Hematopoietic multipotent progenitor cell treated with erythropoietin and hydrocortisone succinate and interleukin-3 and kit ligand, for 6 days (in vitro differentiated cells): Measurements from ENCODE around the gene ARF1.
A peak's percentile ranks its signal among the peaks of the same experiment; 100 is the strongest.

Experiments
- DNase-seq: peaks from one replicate; pipeline ENCODE4 v3.0.0-alpha.2; 2015

ARF1 gene

GRCh38 chr1:228050571-228051231, 31.8 kb upstream of the ARF1 start:
- DNase-seq: no peak

DNA sequence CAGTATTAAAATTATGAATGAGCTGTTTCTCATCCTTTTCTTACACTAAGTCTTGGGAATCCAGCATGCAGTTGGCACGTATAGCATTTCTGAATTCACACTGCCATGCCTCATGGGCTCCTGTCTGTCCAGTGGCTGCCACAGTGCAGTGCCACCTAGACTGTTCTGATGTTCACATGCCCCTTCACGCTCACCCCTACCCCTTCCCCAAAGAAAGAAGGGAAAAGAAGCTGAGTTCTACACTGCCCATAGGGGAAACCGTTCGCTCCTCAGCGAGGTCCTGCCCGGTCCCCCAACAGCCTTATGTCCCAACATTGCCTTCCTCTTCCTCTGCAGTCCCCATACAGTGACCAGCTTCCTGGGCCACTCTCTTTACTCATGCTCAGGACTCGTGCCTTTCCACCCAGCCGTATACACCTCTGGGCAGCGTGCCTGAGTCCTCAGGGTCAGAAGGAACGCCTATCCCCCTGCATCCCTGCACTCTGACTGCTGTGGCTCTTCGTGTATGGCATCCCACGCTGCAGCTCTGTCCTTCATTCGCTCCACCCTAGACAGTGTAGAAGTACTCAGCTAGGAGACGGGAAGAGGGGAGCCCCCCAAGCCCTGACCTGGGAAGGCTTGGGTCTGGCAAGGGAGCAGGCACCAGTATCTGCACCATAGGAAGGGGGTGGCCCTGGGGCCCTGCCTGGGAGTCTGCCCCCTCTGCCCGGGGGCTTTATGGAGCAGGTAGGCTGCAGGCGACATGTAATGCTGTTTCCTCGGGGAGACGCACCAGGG, 24.1 kb upstream of the ARF1 start:
- no peak for DNase-seq

- no peak for DNase-seq
Measured at GRCh38 chr1:228058949-228059633, 23.4 kb upstream of the ARF1 start.

DNA sequence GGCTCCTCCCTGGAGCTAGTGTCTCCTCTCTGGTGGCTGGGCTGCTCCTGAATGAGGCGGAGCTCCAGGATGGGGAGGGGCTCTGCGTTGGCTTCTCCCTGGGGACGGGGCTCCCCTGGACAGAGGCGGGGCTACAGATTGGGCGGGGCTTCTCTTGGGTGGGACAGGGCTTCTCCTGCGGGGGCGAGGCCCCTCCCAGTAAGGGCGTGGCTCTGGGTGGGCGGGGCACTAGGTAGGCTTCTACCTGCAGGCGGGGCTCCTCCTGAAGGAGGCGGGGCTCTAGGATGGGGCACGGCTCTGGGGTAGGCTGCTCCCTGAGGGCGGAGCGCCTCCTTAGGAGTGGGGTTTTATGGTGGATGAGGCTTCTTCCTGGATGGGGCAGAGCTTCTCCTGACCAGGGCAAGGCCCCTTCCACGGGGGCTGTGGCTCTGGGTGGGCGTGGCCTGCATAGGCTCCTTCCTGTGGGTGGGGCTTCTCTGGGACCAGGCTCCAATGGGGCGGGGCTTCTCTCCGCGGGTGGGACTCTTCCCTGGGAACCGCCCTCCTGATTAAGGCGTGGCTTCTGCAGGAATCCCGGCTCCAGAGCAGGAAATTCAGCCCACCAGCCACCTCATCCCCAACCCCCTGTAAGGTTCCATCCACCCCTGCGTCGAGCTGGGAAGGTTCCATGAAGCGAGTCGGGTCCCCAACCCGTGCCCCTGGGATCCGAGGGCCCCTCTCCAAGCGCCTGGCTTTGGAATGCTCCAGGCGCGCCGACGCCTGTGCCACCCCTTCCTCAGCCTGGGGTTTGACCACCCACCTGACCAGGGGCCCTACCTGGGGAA, 22.7 kb upstream of the ARF1 start:
- DNase-seq: peak; percentile 66

DNA sequence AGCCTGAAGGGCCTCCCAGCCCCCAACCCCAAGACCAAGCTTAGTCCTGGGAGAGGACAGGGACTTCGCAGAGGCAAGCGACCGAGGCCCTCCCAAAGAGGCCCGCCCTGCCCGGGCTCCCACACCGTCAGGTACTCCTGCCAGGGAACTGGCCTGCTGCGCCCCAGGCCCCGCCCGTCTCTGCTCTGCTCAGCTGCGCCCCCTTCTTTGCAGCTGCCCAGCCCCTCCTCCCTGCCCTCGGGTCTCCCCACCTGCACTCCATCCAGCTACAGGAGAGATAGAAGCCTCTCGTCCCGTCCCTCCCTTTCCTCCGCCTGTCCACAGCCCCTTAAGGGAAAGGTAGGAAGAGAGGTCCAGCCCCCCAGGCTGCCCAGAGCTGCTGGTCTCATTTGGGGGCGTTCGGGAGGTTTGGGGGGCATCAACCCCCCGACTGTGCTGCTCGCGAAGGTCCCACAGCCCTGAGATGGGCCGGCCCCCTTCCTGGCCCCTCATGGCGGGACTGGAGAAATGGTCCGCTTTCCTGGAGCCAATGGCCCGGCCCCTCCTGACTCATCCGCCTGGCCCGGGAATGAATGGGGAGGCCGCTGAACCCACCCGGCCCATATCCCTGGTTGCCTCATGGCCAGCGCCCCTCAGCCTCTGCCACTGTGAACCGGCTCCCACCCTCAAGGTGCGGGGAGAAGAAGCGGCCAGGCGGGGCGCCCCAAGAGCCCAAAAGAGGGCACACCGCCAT, 21.9 kb upstream of the ARF1 start:
- DNase-seq: no peak

DNA sequence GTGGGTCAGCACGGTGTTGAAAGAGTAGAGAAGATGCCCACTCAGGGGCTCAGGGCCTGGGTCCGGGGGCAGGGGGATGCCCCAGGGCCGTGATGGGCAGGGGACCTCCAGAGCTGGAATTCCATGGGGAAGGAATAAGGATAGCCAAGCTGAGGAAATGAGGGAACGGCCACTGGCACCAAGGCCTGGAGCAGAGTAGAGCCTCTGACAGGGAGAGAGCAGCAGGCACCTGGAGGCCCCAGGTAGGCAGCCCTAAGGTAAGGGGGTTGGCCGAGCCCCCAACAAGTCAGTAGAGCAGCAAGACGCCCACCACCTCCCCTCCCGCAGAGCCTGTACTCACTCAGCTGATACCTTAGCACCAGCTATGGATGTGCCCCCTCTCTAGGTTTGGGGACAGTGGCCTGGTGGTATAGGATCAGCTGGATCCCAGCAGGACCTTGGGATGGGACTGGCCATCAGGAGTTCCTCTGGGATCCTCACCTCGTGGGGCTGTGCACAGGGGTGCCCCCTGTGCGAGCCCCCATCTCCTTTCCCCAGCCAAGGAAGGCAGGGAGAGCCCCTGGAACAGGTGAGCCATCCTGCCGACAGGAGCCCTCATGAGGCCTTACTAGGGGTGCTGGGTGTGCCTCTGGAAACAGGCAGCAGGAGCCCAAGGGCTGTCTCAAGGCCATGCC, 21.0 kb upstream of the ARF1 start:
- no peak for DNase-seq

- no peak for DNase-seq
Measured at GRCh38 chr1:228062085-228062791, 20.3 kb upstream of the ARF1 start.

GRCh38 chr1:228062812-228063211, 19.7 kb upstream of the ARF1 start:
- peak; percentile 30 for DNase-seq

DNA sequence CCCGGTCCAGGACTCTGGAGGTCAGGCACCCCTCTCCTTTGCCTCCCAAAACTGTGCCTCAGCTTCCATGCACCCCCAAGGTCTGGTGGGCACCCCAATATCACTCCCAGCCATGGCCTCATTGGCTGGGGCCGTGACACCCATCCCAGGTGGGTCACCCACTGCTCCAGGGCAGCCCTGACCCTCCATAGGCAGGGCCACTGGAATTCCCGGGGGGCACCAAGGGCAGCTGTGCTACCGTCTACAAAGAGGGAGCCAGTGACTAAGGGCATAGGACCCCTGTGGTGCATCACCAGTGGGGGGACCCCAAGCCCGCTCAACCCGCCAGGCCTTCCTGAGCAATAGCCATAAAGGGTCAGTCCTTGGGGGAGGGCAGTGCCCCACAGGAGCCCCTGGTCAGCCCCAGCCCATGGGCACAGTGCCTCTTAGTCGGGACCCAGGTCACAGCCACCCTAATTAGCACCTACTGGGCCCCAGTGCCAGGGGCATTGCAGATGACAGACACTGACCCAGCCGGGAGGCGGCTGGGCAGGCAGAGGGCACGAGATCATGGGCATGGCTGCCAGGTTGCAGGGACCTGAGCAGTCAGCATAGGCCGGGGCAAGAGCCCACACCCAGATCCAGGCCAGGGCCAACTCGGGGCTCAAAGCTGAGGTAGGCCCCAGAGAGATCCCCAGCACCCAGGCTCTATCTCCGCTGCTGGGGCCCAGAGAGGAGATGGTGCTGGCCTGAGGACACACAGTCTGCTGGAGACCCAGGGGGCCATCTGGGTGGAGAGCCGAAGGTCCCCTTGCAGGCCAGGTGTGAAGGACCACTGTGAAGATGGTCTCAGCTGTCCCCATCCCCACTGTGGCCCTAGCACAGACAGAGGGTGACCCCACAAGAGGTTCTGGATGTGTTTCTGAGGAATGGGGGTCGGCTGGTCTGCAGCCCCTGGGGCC, 19.0 kb upstream of the ARF1 start:
- DNase-seq: no peak

GRCh38 chr1:228064296-228064695, 18.2 kb upstream of the ARF1 start:
- DNase-seq: no peak

DNA sequence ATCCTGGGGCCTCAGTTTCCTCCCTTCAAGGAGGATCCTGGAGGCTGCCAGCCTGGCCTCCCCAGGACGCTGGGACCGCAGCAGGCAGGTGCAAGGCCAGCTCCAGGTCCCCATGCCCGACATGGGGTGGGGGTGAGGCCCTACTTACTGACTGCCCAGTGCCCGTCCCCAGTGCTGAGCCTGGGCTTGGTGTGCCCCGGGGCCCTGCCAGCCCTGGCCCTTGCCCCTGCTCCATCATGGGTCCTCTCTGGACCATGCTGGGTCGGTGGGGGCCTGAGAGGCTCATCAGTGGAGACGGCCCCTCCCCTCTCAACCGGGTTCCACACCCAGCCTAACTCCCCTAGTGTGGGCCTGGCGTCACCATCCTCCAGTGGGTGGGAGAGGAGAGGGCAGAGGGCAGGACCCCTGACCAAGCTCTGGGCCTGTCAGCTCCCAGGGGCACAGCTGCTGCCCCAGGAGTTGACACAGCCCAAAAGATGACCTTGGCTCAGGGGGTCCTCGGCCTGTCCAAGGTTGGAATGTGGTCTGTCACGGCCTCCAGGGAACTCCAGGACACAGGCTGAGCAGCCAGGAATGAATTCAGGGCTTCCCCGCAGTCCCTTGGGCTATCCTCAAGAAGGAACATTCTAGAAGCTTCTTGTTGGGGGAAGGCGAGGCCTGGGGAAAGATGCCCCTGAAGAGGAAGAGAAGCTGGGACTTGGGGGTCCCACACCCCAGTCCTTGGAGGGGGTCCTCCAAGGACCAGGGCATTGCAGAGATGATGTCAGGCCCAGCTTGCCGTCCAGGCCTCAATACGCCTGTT, 17.6 kb upstream of the ARF1 start:
- no peak for DNase-seq

DNA sequence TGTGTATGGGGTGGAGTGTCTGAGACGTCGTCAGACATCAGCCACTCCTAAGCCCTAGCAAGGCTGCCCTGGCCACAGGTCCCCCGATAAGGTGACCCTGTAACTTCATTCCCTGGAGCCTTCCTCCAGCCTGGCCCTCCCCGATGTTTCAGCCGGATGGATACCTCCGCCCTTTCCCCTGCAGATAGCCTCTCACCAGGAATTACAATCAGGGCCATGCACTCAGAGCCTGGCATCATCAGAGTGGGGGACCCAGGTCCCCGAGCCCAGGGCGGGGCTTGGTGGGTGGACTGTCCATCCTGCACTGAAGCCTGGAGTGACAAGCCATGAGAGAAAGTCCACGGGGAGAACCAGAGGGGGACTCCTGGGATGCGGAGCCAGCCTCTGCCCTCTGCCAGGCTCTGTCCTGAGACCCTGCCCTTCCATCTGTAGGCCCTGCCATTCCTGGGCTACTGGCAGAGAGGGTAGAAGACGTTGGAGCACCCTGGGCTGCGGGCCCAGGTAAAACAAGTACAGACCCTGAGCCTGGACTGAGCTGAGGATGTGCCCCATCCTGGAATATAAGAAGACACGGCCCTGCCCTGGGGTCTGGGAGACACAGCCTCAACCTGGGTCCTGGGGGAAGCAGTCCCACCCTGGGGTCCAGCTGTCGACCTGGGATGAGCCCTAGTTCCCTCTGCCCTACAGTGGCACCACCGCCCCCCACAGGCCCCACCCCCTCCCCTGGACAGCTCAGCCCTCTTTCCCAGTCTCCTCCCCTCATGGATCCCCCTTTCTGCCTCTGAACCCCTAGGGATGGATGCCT, 16.8 kb upstream of the ARF1 start:
- no peak for DNase-seq

DNA sequence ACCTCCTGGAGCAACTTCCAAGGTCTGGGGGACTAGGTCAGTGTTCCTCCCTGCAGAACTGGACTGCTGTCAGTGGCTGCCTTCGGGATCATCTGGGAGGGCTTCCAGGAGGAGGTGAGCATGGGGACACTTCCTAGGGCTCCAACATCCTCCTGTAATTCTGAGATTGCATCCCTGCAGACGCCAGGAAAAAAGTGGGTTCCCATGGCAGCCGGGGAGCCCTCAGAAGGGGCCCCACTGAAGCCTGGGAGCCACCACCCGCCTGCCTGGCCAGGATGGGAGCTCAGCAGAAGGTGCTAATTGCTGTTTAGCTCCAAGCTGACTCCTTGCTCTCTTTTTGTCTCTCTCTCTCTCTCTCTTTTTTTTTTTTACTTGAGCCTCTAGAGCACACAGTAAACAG, 16.1 kb upstream of the ARF1 start:
- no peak for DNase-seq

DNA sequence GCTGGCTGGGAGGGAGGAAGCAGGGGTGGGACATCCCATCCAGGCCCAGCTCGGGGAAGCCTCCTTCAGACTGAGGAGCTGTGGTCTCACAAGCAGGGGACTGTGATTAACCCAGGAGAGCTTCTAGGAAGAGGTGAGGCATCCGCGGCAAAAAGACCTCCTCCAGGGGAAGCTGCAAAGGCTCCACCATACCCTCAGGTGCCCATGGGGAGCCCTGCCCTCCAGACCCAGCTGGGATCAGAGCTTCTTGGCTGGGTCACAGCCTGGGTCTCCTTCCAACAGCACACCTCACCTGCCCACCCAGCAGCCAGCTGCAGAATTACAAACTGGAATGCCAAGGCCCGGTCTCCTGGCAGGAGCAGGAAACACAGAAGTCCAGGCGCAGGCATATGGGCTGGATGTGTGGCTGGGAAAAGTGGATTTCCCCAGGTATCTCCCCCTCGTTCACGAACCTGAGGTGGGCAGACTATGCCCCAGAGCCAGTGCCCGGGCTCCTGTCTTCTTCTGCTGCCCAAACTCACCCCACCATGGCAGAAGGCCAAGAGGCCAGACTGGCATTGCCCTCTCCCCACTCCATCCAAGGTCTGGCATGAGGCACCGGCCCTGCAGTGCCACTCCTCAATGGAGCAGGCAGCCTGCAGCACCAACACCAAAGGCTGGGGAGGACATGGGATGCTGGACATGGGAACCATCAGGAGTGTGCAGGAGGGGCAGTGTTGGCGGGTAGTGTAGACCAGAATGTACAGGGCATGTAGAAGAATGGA, 15.4 kb upstream of the ARF1 start:
- no peak for DNase-seq

- no peak for DNase-seq
Measured at GRCh38 chr1:228068359-228068758, 14.1 kb upstream of the ARF1 start.

DNA sequence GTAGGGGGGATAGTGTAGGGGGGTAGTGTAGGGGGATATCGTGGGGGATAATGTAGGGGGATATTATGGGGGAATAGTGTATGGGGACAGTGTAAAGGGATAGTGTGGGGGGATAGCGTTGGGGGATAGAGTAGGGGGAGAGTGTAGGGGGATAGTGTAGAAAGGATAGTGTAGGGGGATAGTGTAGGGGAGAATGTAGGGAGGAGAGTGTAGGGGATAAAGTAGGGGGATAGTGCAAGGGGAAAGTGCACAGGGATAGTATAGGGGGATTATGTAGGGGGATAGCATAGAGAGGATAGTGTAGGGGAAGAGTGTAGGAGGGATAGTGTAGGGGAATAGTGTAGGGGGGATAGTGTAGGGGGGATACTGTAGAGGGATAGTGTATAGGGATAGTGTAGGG, 12.3 kb upstream of the ARF1 start:
- DNase-seq: no peak

DNA sequence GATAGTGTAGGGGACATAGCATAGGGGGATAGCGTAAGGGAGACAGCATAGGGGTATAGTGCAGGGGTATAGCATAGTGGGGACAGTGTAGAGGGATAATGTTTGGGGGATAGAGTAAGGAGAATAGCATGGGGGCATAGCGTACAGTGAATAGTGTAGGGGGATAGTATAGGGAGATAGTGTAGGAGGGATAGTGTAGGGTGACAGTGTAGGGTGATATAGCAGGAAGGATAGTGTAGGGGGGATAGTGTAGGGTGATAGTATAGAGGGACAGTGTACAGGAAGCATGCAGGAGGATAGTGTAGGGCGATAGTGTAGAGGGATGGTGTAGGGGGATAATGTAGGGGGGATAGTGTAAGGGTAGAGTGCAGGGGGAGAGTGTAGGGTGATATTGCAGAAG, 11.7 kb upstream of the ARF1 start:
- DNase-seq: no peak
